Measurements from ENCODE around the gene BTBD17.
"Not testable (repeated sequence)": the region's sequence is repeated elsewhere in the genome, so short reads cannot be mapped to it uniquely, and the experiment has no call there.

Gene BTBD17

DNA sequence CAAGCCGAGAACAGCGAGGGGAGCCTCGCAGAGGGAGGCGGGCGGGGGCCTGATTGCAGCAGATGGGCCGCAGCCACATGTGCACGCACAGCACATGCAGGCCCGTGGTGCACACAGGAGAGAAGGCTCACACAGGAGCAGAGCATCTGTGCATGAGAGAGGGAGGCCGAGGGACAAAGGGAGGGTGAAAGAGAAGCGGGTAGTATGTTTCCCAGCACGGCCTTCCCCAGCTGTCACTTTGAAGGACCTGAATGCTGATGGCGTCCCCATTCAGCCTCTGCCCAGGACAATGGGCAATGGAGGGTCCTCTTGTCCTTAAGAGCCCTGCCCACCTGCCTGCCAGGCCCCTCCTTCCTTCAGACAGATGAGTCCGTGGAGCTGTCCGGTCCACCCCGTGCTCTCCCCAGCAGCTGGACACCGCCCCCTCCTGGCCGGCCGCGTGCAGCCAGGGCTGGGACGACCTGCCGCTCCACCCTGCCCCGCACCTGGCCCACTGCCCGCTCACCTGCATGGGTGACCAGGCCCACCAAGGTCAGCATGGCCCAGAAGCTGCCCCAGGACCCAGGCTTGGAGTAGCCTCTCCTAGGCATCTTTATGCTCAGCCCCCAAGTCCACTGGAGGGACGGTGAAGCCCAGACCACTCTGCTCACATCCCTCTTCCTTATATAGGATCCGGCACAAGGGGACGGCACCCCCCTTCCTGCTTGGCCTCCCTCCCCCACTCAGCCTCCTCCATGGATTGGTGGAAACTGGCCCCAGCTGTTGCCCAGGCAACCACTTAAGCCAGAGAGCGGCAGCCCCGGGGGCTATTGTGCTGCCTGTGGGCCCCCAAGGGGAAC is at the start of gene BTBD17:
BTBD17 (minus strand) TSS at position 639 of the 839 bp plus-strand sequence; CDS start at position 590, 49 bp downstream.
- DNase-seq = peak; percentile 80

DNA sequence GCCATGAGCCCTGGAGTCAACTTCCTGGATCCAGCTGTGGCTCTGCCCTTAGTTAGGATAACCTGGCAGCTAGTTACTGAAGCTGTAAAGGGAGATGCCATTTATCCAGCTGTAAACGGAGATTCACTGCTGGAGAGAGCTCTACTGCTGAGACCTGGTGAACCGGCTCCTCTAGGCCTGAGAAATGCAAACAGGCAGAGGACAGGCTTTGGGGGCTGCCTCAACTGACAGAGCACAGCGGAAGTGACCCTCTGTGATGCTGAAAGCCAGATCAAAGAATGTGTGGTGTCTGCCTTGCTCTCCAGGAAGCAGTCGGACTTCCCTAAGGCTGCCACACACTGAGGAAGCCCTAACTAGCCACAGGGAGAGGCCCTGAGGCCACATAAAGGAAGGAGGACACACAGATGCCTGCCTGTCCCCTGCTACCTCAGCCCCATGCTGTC is 48.4 kb upstream of the BTBD17 start:
- no peak for DNase-seq

DNA sequence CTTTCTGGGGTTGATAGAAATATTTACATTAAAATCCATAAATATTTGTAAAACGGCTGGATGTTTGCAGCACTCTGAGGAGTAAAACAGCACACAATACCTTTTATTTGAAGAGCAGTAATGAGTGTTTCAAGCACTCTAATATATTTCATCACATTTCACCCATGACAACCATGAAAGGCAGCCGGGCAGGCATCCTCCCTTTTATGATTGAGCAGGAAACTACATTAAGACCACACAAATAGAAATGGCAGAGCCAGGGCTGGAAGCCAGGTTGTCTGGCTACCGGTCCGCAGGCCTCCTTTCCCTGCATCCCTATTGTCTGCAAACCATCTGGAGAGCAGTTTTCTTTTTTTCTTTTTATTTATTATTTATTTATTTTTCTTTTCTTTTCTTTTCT is 47.1 kb upstream of the BTBD17 start:
- DNase-seq = peak; percentile 96

- peak; percentile 60 for DNase-seq
Observed at GRCh38 chr17:74408262-74408661, 46.6 kb upstream of the BTBD17 start.

DNA sequence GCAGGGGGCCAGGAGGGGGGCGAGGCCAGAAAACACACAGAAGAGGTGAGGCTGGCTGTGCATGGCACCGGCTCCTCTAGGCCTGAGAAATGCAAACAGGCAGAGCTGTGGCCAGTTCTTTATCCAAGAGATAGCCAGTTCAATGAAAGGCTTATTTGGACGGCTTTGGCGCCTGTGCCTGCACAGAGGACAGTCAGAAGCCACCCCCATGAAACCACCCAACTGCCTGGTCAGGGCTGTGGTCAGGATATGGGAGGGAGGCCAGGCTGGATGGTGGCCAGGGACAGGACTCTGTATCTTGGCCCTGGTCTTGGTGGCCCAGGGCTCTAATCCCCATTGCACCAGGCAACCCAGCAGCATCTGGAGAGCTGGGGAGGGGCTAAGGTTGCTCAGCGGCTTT is 45.7 kb upstream of the BTBD17 start:
- no peak for DNase-seq

DNA sequence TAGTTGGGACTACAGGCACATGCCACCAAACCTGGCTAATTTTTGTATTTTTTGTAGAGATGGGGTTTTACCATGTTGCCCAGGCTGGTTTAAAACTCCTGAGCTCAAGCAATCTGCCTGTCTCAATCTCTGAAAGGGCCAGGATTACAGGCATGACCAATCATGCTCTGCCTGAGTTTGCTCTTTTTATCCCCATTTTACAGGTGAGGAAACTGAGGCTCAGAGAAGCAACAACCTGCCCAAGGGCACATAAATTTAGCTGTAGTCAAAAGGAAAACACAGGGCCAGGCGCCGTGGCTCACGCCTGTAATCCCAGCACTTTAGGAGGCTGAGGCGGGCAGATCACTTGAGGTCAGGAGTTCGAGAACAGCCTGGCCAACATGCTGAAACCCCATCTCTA is 43.6 kb upstream of the BTBD17 start:
- DNase-seq = not testable (repeated sequence)

DNA sequence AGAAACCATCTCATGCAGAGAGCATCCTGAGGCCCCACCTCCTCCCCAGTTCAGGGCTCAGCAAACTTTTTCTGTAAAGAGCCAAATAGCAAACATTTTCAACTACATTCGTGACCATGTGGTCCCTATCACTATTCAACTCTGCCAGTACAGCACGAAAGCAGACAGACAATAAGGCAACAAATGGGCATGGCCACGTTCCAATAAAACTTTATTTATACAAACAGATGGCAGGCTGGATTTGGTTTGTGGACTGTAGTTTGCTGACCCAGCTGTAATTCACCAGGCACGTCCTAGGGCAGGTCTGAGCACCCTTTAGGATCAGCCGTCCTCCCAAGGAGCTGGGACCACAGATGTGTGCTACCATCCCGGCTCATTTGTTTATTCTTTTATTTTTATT is 43.1 kb upstream of the BTBD17 start:
- DNase-seq = no peak

DNA sequence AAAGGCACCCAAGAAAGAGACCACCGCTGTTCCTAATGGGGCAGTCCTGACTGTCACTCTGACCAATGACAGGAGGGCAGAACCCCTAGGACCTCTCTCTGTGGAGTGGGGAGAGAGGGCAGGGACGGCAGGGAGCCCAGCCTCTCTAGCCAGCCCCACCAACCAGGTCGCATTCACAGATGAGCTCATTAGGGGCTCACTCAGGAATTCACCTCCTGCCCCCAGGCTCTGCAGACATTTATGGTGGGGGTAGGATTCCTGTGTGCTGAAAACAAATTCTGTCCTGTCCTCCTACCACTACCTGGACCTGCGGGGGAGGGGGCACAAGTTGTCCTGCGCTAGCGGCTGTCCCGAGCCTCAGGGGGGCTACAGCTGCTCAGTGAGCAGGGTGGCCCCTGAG is 42.5 kb upstream of the BTBD17 start:
- no peak for DNase-seq

DNA sequence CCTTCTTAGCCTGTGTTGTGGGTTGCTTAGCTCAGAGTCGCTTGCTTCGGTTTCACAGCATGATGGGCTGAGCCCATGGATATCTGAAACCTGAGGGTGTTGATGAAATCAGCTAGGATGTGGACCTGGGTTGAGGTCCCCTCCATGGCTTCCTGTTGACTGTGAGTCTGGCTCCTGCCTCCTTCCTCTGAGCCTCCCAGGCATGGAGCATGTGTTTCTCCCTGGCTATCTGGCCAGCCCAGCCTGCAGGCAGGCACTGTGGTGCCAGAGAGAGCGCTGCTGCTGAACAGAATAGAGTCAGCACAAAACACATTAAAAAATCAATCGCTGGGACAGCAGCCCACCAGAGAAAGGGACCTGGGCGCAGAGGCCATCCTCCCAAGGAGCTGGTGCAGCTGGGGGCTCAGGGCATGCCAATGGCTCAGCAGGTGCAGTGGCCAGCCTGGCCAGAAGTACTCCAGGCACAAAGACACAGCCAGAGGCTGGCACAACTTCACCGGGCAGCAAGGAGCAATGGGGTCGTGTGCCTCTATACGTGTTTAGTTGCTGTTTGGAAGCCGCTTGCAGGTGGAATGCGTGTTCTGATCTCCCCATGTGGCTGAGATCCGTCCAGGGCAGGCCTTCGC is 42.0 kb upstream of the BTBD17 start:
- no peak for DNase-seq

- no peak for DNase-seq
Observed at GRCh38 chr17:74402048-74402447, 40.4 kb upstream of the BTBD17 start.

DNA sequence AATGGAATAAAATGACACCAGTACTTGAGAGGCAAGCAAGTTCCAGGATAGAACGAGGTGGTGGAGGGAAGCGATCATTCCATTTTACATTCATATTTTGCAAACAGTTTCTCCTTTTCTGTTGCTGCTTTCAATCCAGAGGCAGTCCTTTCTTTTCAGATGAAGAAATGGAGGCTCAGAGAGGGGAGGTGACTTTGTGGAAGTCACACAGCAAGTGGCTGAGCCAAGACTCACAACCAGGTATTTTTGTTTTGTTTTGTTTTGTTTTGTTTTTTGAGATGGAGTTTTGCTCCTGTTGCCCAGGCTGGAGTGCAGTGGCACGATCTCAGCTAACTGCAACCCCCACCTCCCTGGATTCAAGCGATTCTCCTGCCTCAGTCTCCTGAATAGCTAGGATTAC is 34.9 kb upstream of the BTBD17 start:
- DNase-seq = no peak

GRCh38 chr17:74394977-74395376 is 33.3 kb upstream of the BTBD17 start:
- DNase-seq = no peak

- DNase-seq = no peak
Observed at GRCh38 chr17:74394275-74394950, 32.7 kb upstream of the BTBD17 start.

DNA sequence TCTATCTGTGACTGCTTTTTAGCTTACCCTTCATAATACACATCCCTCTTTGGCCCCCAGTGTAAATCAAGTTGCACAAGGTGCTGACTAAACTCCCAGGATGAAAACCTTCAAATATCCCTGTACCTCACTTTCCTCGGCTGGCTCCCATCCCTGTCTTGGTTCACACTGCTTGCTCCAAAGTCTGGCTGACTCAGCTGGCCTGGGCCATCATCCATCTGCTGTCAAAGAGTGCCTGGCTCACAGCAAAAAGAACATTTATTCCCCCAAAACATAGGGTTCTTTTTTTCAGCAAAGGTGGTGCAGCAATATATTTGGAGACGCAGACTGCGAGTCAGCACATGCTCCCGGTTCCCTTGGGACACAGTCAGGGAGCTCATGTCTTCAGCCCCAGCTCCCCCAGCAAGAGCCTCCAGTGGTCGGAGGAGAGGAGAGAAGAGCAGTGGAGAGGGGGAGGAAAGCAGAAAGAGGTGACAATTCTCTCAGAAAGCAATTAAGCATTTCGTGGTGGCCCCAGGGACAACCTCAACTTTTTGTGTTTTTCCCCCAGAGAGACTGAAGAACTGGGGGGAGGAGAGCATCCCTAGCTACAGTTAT is 31.8 kb upstream of the BTBD17 start:
- DNase-seq = no peak

- DNase-seq = no peak
Observed at GRCh38 chr17:74392848-74393247, 31.2 kb upstream of the BTBD17 start.

GRCh38 chr17:74391771-74392170 is 30.1 kb upstream of the BTBD17 start:
- no peak for DNase-seq

DNA sequence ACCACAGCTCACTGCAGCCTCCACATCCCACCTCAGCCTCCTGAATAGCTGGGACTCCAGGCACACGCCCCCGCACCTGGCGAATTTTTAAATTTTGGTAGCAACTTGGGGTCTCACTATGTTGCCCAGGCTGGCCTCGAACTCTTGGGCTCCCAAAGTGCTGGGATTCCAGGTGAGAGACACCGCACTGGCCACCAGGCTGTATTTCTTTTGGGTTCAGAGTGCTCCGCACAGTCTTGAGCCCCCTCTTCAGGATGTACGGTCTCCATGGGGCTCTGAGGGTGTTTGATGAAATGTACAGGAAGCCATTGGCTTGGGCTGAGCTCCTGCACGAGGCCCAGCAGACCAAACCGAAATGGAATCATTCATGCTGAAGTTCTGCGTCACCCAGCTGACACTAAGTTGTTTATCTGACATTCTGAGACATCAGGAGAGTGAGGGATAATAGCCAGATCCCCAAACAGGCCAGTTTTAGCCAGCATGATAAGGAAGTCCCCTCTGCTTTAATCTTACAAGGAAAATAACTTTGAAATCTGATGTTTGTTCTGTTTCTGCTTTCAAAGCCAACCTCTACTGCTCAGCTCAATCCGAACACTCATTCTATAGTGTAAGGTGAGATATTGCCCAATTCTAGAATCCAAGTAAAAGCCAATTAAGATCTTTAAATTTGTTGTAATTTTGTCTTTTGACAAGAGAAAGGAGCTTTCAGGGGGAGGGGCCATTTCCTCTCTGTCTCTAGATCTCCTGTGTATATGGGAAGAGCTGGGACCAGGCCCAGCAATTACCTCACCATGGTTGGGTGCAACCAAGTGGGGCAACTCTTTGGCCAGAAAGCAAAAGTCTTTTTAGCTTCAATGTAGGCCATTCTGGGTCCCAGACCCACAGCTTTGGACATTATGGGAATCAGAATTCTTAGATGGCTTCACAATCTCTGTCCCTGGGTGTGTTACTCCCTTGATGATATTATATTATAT is 29.3 kb upstream of the BTBD17 start:
- no peak for DNase-seq

- no peak for DNase-seq
Observed at GRCh38 chr17:74389937-74390679, 28.4 kb upstream of the BTBD17 start.

DNA sequence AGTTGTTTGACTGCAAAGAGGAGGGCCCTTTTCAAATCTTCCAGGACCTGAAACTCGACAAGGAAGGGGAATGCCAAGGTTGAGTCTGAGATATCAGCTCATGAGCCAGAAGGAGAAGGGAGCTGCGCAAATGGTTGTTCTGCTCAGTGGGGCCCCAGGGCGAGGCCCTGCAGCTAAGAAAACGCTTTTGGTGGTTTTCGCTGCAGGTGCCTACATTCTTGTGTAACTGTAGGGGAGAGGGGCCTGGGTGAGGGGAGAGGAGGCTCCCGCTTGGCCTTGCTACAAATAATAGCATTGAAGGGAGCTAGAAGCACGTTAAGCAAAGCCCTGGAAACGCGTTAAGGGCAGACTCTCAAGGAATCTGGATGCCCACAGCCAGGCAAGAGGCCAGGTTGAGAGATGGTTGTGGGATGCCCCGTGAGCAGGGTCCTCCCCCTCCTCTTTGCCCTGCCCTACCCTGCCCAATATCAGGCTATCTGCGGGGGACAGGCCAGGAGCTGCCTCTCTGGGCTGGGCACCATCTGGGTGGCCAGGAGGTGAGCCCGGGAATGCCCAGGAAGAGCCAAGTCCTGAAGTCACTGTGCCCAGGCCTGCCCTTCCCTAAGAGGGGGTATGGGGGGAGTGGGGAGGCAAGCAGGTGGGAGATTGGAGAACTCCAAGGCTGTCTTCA is 27.6 kb upstream of the BTBD17 start:
- no peak for DNase-seq

- no peak for DNase-seq
Observed at GRCh38 chr17:74387365-74388218, 25.9 kb upstream of the BTBD17 start.

Measured in NCI-H774 (cell line).